HEK293 (cell line): ENCODE results near the gene CENPT.

Experiments used
- CTCF ChIP-seq: fragments of 450-650 bp; formaldehyde crosslinking; IDR thresholded peaks from 2 replicates; pipeline ENCODE4 v1.5.1; 2016; ENCODE audit warnings: missing biosample characterization, missing genetic modification characterization
- GFI1B ChIP-seq: fragments of 450-650 bp; formaldehyde crosslinking; IDR thresholded peaks from 2 replicates; pipeline ENCODE4 v1.5.1; 2016; ENCODE audit warnings: missing biosample characterization, missing genetic modification characterization
- GLIS1 ChIP-seq: fragments of 450-650 bp; formaldehyde crosslinking; IDR thresholded peaks from 2 replicates; pipeline ENCODE4 v1.5.1; 2016; ENCODE audit warnings: missing biosample characterization, missing genetic modification characterization
- PRDM10 ChIP-seq: fragments of 450-650 bp; formaldehyde crosslinking; IDR thresholded peaks from 2 replicates; pipeline ENCODE4 v1.5.1; 2016; ENCODE audit warnings: missing biosample characterization, missing genetic modification characterization
- SP3 ChIP-seq: fragments of 450-650 bp; formaldehyde crosslinking; IDR thresholded peaks from 2 replicates; pipeline ENCODE4 v1.5.1; 2016; ENCODE audit warnings: missing biosample characterization, missing genetic modification characterization
- ZBTB20 ChIP-seq: fragments of 450-650 bp; formaldehyde crosslinking; IDR thresholded peaks from 2 replicates; pipeline ENCODE4 v1.5.1; 2016; ENCODE audit warnings: missing biosample characterization, missing genetic modification characterization
- ZBTB26 ChIP-seq: fragments of 450-650 bp; formaldehyde crosslinking; optimal IDR thresholded peaks from 2 replicates; pipeline ENCODE3; 2016; ENCODE audit warnings: missing biosample characterization, mild to moderate bottlenecking, missing genetic modification characterization
- ZIC2 ChIP-seq: fragments of 450-650 bp; formaldehyde crosslinking; IDR thresholded peaks from 2 replicates; pipeline ENCODE4 v1.5.1; 2016; ENCODE audit warnings: missing biosample characterization, missing genetic modification characterization
- ZNF140 ChIP-seq: fragments of 450-650 bp; formaldehyde crosslinking; IDR thresholded peaks from 2 replicates; pipeline ENCODE4 v1.5.1; 2016; ENCODE audit warnings: missing biosample characterization, missing genetic modification characterization
- ZNF18 ChIP-seq: fragments of 450-650 bp; formaldehyde crosslinking; IDR thresholded peaks from 2 replicates; pipeline ENCODE4 v1.5.1; 2016; ENCODE audit warnings: missing biosample characterization, missing genetic modification characterization
- ZNF266 ChIP-seq: fragments of 450-650 bp; formaldehyde crosslinking; IDR thresholded peaks from 2 replicates; pipeline ENCODE4 v1.5.1; 2016; ENCODE audit warnings: missing biosample characterization, missing genetic modification characterization, low read depth
- ZNF501 ChIP-seq: fragments of 450-650 bp; formaldehyde crosslinking; IDR thresholded peaks from 2 replicates; pipeline ENCODE4 v1.5.1; 2016; ENCODE audit warnings: missing biosample characterization, missing genetic modification characterization
- ZNF530 ChIP-seq: fragments of 450-650 bp; formaldehyde crosslinking; IDR thresholded peaks from 2 replicates; pipeline ENCODE4 v1.5.1; 2016; ENCODE audit warnings: low read depth, missing biosample characterization, missing genetic modification characterization
- ZNF610 ChIP-seq: fragments of 450-650 bp; formaldehyde crosslinking; IDR thresholded peaks from 2 replicates; pipeline ENCODE4 v1.5.1; 2016; ENCODE audit warnings: missing biosample characterization, missing genetic modification characterization, borderline replicate concordance
- ZNF629 ChIP-seq: fragments of 450-650 bp; formaldehyde crosslinking; IDR thresholded peaks from 2 replicates; pipeline ENCODE4 v1.5.1; 2017; ENCODE audit warnings: missing biosample characterization, missing genetic modification characterization
- ZNF645 ChIP-seq: fragments of 450-650 bp; formaldehyde crosslinking; IDR thresholded peaks from 2 replicates; pipeline ENCODE4; 2016; ENCODE audit warnings: missing biosample characterization, missing genetic modification characterization
- TF ChIP-seq, protein P1 (sequence below): fragments of 450-650 bp; formaldehyde crosslinking; IDR thresholded peaks from 2 replicates; pipeline ENCODE4 v1.5.1; 2016; ENCODE audit warnings: missing biosample characterization, missing genetic modification characterization, low read depth
- TF ChIP-seq, protein P2 (sequence below): fragments of 450-650 bp; formaldehyde crosslinking; IDR thresholded peaks from 2 replicates; pipeline ENCODE4 v1.5.0; 2017; ENCODE audit warnings: missing biosample characterization, missing genetic modification characterization, borderline replicate concordance
- TF ChIP-seq, protein P3 (sequence below): fragments of 450-650 bp; formaldehyde crosslinking; IDR thresholded peaks from 2 replicates; pipeline ENCODE4 v1.5.1; 2016; ENCODE audit warnings: missing biosample characterization, missing genetic modification characterization, low read depth
- TF ChIP-seq, protein P4 (sequence below): fragments of 450-650 bp; formaldehyde crosslinking; IDR thresholded peaks from 2 replicates; pipeline ENCODE4 v1.5.1; 2016; ENCODE audit warnings: missing biosample characterization, missing genetic modification characterization

CENPT gene

GRCh38 chr16:67806428-67807147 lies 40.9 kb downstream of the CENPT start, which contains the start of the genes RANBP10 and TSNAXIP1 (continued):
- TF ChIP-seq ZNF645 (tag by site-specific recombination) (no peak), ZNF629 (tag by site-specific recombination) (0 out of 2 replicates have a peak, but pooled peaks have one; percentile 21), PRDM10 (peak; percentile 97), ZIC2 (tag by site-specific recombination) (peak; percentile 47), ZNF501 (no peak), ZNF266 (tag by site-specific recombination) (no peak), ZNF530 (tag by site-specific recombination) (no peak), ZNF18 (tag by site-specific recombination) (no peak), GLIS1 (tag by site-specific recombination) (peak; percentile 79), ZNF610 (tag by site-specific recombination) (no peak), ZBTB26 (tag by site-specific recombination) (peak; percentile 26), ZNF140 (tag by site-specific recombination) (no peak), SP3 (tag by site-specific recombination) (peak; percentile 100), GFI1B (no peak), CTCF (peak; percentile 50; the same call in 1 of the 2 replicates), ZBTB20 (tag by site-specific recombination) (no peak)
- TF ChIP-seq, protein P1, sequence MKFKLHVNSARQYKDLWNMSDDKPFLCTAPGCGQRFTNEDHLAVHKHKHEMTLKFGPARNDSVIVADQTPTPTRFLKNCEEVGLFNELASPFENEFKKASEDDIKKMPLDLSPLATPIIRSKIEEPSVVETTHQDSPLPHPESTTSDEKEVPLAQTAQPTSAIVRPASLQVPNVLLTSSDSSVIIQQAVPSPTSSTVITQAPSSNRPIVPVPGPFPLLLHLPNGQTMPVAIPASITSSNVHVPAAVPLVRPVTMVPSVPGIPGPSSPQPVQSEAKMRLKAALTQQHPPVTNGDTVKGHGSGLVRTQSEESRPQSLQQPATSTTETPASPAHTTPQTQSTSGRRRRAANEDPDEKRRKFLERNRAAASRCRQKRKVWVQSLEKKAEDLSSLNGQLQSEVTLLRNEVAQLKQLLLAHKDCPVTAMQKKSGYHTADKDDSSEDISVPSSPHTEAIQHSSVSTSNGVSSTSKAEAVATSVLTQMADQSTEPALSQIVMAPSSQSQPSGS = no peak
- TF ChIP-seq, protein P2, sequence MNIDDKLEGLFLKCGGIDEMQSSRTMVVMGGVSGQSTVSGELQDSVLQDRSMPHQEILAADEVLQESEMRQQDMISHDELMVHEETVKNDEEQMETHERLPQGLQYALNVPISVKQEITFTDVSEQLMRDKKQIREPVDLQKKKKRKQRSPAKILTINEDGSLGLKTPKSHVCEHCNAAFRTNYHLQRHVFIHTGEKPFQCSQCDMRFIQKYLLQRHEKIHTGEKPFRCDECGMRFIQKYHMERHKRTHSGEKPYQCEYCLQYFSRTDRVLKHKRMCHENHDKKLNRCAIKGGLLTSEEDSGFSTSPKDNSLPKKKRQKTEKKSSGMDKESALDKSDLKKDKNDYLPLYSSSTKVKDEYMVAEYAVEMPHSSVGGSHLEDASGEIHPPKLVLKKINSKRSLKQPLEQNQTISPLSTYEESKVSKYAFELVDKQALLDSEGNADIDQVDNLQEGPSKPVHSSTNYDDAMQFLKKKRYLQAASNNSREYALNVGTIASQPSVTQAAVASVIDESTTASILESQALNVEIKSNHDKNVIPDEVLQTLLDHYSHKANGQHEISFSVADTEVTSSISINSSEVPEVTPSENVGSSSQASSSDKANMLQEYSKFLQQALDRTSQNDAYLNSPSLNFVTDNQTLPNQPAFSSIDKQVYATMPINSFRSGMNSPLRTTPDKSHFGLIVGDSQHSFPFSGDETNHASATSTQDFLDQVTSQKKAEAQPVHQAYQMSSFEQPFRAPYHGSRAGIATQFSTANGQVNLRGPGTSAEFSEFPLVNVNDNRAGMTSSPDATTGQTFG = no peak
- TF ChIP-seq, protein P3, sequence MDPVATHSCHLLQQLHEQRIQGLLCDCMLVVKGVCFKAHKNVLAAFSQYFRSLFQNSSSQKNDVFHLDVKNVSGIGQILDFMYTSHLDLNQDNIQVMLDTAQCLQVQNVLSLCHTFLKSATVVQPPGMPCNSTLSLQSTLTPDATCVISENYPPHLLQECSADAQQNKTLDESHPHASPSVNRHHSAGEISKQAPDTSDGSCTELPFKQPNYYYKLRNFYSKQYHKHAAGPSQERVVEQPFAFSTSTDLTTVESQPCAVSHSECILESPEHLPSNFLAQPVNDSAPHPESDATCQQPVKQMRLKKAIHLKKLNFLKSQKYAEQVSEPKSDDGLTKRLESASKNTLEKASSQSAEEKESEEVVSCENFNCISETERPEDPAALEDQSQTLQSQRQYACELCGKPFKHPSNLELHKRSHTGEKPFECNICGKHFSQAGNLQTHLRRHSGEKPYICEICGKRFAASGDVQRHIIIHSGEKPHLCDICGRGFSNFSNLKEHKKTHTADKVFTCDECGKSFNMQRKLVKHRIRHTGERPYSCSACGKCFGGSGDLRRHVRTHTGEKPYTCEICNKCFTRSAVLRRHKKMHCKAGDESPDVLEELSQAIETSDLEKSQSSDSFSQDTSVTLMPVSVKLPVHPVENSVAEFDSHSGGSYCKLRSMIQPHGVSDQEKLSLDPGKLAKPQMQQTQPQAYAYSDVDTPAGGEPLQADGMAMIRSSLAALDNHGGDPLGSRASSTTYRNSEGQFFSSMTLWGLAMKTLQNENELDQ = no peak
- TF ChIP-seq, protein P4, sequence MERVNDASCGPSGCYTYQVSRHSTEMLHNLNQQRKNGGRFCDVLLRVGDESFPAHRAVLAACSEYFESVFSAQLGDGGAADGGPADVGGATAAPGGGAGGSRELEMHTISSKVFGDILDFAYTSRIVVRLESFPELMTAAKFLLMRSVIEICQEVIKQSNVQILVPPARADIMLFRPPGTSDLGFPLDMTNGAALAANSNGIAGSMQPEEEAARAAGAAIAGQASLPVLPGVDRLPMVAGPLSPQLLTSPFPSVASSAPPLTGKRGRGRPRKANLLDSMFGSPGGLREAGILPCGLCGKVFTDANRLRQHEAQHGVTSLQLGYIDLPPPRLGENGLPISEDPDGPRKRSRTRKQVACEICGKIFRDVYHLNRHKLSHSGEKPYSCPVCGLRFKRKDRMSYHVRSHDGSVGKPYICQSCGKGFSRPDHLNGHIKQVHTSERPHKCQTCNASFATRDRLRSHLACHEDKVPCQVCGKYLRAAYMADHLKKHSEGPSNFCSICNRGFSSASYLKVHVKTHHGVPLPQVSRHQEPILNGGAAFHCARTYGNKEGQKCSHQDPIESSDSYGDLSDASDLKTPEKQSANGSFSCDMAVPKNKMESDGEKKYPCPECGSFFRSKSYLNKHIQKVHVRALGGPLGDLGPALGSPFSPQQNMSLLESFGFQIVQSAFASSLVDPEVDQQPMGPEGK (tag by site-specific recombination) = peak; percentile 99
